ENCODE data around the gene KRT33A.
"Not testable (repeated sequence)": the region's sequence is repeated elsewhere in the genome, so short reads cannot be mapped to it uniquely, and the experiment has no call there.

KRT33A gene

DNA sequence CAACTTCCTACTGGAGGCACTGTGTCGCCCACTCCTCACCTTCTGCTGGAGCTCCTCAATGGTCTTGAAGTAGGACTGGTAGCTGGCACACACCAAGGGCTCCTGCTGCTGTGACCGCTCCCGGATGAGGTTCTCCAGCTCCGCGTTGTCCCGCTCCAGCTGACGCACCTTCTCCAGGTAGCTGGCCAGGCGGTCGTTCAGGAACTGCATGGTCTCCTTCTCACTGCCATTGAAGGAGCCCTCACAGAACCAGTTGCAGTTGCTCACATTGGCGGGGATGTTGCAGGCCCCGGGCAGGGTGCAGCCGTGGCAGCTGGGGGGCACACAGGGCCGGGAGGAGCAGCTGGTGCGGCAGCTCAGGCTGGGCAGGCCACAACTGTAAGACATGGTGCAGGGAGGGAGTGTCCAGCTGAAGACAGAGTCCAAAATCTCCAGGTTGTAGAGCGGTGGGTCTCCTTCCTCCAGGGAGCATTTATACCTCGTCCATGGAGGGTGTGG is at the start of gene KRT33A:
KRT33A (minus strand) TSS at position 448 of the 498 bp plus-strand sequence; CDS start at position 387, 61 bp downstream.
- DNase-seq (ENCODE audit: low spot score); FAIRE-seq: not testable (repeated sequence)

DNA sequence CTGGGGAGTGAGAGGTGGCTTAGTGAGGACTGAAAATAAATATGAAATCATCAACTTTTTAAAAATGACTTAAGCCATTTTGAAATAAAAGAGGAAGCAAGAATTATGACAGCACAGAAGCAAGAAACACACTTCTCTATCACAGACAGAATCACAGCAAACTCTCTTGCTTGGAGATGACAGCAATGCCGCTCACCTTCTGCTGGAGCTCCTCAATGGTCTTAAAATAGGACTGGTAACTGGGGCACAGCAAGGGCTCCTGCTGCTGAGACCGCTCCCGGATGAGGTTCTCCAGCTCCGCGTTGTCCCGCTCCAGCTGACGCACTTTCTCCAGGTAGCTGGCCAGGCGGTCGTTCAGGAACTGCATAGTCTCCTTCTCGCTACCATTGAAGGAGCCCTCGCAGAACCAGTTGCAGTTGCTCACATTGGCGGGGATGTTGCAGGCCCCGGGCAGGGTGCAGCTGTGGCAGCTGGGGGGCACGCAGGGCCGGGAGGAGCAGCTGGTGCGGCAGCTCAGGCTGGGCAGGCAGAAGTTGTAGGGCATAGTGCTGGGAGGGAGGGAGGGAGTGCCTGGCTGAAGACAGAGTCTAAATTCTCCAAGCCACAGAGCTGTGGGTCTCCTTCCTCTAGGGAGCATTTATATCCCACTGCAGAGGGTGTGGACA is 46.5 kb upstream of the KRT33A start, which contains the start of gene KRT31:
KRT31 (minus strand) TSS at position 613 of the 665 bp plus-strand sequence; CDS start at position 544, 69 bp downstream.
- FAIRE-seq (no peak), DNase-seq (ENCODE audit: low spot score) (no peak)

DNA sequence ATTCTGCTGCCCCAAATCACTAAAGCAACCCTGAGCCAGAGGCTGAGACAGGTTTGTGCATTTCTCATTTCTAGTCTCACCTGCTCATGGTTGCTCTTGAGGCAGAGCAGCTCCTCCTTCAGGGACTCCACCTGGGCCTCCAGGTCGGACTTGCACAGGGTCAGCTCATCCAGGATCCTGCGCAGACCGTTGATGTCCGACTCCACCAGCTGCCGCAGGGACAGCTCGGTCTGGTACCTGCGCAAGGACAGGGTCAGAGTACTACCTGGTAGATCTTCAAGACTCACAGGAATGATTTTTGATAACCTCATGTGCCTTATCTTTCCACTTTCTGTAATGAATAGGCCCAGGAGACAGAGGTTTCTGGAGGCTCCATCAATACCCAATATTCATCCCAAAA is 45.7 kb upstream of the KRT33A start:
- FAIRE-seq, result no peak

GRCh38 chr17:41395611-41396010 is 45.0 kb upstream of the KRT33A start:
- DNase-seq (ENCODE audit: low spot score) (no peak), FAIRE-seq (no peak)

More for the DNA sequence above, 45.7 kb upstream of the KRT33A start:
- DNase-seq (ENCODE audit: low spot score), result no peak

DNA sequence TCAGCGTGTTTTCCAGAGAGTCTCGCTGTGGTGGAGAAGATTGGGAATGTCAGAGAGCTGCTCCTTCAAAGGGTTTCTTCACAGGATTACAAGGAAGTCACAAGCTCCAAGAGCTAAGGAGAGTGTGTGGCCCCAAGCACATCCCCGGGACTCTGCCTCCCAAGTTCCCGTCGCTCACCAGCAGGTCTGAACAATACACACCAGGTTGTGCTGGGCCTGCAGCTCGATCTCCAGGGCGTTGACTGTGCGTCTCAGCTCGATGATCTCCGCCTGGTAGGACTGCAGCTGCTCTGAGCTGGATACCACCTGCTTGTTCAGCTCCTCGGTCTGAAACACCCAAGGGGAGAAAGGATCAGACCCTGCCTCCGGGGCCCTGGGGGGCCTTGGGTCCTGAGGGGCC is 44.4 kb upstream of the KRT33A start:
- DNase-seq (ENCODE audit: low spot score), result not testable (repeated sequence)
- FAIRE-seq, result peak; percentile 88

DNA sequence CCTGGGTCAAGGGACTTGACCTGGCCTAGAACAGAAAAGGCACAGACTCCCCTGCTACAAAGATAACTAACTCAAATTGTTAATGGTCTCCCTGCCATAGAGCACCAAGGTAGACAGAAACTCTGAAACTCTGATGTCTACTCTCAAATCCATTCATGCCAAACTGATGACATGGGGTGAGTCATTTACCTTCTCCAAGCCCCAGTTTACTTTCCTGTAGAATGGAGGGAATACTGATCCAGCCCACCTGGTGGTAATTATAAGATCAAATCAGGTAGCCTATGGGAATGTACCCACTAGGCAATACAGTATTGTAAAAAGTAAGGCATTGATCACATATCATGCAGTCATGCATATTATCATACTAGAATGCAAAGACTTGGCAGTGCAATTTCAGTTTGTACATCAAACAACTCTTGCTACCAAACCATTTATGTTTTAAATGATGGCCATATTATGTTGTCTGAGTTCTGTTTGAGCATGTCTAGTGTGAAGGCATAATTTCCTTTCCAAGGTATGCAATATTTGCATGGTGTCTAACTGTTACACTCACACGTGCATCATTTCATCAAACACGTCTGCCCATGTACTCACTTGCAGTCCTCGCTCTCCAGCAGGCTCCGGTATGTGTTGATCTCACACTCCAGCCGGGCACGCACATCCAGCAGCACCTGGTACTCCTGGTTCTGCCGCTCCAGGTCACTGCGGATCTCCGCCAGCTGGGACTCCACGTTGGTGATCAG is 43.8 kb upstream of the KRT33A start:
- FAIRE-seq (peak; percentile 90), DNase-seq (ENCODE audit: low spot score) (no peak)

DNA sequence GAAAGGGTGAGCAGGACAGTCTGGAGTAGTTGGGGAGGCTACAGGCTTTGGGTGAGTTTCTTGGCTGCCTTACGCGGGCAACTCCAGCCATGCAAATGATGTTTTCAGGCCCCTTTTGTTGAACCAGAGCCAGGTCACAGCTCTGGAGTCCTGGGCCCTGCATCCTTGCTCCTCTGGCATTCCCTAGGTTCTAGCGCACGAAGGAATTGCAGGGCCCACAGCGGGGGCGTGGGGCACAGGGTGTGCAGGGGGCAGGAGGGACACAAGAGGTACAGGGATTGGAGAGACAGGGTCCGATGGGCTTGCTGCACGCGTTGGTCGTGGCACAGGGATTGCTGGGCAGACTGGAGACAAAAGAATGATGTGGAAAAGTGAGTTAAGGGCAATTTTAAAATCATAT is 43.2 kb upstream of the KRT33A start:
- DNase-seq (ENCODE audit: low spot score) (no peak), FAIRE-seq (no peak)

GRCh38 chr17:41393294-41393693 is 42.7 kb upstream of the KRT33A start:
- no peak for DNase-seq (ENCODE audit: low spot score)
- no peak for FAIRE-seq

DNA sequence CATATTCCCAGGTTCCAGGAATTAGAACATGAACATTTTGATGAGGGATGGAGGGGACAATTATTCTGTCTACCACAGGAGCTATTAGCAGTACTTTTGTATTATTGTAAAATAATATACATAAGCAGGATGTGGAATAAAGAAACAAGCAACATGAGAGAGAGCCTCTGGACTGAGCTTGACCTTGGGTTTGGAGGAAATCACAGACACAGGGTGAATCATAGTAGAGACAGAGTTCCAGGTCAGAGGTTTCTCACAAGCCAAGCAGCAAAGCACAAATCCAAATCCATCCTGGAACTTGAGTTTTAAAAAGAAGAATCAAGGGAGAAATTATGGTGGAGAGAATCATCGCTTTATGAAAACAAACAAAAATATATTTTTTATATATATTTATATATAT is 41.6 kb upstream of the KRT33A start:
- no peak for FAIRE-seq
- DNase-seq (ENCODE audit: low spot score), result no peak

GRCh38 chr17:41391535-41391934 is 40.9 kb upstream of the KRT33A start:
- DNase-seq (ENCODE audit: low spot score) (no peak), FAIRE-seq (no peak)

- FAIRE-seq, result no peak
- DNase-seq (ENCODE audit: low spot score), result no peak
Observed at GRCh38 chr17:41390411-41390938, 39.8 kb upstream of the KRT33A start.

GRCh38 chr17:41387670-41388069 is 37.0 kb upstream of the KRT33A start:
- DNase-seq (ENCODE audit: low spot score) (no peak), FAIRE-seq (no peak)

DNA sequence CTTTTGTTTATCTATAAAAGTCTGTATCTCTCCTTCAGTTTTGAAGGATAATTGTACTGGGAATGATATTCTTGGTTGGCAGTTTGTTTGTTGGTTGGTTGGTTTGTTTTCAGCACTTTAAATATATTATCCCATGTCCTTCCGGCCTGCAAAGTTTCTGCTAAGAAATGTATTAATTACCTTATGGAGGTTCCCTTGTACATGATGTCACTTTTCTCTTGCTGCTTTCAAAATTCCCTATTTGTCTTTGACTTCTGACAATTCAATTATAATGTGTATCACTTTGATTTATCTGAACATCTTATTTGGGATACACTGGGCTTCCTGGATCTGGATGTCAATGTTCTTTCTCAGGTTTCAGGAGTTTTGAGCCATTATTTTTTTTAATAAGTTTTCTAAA is 35.6 kb upstream of the KRT33A start:
- FAIRE-seq (no peak), DNase-seq (ENCODE audit: low spot score) (no peak)

- DNase-seq (ENCODE audit: low spot score) (no peak), FAIRE-seq (no peak)
Observed at GRCh38 chr17:41383690-41384089, 33.1 kb upstream of the KRT33A start.

DNA sequence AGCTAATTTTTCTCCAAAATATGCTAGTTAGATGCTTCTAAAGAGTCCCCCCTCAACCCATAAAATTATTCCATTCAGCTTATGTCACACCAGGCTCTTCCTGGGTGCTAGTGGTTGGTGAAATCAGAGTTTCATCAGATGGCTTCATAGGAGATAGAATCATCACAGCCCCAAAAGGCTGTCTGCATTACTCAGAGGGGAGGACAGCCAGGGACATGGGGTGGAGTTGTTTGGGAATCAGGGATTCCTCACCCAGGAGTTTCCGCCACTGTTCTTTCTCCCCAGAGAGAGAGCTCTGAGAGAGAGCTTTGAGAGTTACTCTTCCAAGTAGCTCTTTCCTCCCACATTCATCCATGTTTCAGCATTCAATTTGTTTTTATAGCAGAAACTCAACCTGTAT is 31.8 kb upstream of the KRT33A start:
- FAIRE-seq (no peak), DNase-seq (ENCODE audit: low spot score) (no peak)

DNA sequence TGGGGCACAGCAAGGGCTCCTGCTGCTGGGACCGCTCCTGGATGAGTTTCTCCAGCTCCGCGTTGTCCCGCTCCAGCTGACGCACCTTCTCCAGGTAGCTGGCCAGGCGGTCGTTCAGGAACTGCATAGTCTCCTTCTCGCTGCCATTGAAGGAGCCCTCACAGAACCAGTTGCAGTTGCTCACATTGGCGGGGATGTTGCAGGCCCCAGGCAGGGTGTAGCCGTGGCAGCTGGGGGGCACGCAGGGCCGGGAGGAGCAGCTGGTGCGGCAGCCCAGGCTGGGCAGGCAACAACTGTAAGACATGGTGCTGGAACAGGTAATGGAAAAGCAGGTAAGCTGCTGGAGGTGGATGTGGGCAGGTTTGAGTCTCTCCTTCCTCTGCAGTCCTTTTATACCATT is 31.3 kb upstream of the KRT33A start, which contains the start of gene KRT34:
KRT34 (minus strand) TSS at position 364 of the 400 bp plus-strand sequence; CDS start at position 304, 60 bp downstream.
- not testable (repeated sequence) for FAIRE-seq

GRCh38 chr17:41380091-41380490 is 29.5 kb upstream of the KRT33A start:
- peak; percentile 65 for DNase-seq (ENCODE audit: low spot score)
- peak; percentile 68 for FAIRE-seq

More for the DNA sequence above, 31.3 kb upstream of the KRT33A start, which contains the start of gene KRT34:
- DNase-seq (ENCODE audit: low spot score), result not testable (repeated sequence)

- no peak for FAIRE-seq
Observed at GRCh38 chr17:41377546-41377945, 26.9 kb upstream of the KRT33A start.

GRCh38 chr17:41369713-41370112 is 19.1 kb upstream of the KRT33A start, which contains the start of gene KRT33B:
Gene KRT33B, minus strand, starts transcription at chr17:41369813. Its CDS starts 63 bp downstream, at chr17:41369750.
- DNase-seq (ENCODE audit: low spot score) (no peak), FAIRE-seq (no peak)

More at GRCh38 chr17:41377546-41377945, 26.9 kb upstream of the KRT33A start:
- no peak for DNase-seq (ENCODE audit: low spot score)

GRCh38 chr17:41369023-41369422 is 18.4 kb upstream of the KRT33A start:
- FAIRE-seq (peak; percentile 50), DNase-seq (ENCODE audit: low spot score) (no peak)

DNA sequence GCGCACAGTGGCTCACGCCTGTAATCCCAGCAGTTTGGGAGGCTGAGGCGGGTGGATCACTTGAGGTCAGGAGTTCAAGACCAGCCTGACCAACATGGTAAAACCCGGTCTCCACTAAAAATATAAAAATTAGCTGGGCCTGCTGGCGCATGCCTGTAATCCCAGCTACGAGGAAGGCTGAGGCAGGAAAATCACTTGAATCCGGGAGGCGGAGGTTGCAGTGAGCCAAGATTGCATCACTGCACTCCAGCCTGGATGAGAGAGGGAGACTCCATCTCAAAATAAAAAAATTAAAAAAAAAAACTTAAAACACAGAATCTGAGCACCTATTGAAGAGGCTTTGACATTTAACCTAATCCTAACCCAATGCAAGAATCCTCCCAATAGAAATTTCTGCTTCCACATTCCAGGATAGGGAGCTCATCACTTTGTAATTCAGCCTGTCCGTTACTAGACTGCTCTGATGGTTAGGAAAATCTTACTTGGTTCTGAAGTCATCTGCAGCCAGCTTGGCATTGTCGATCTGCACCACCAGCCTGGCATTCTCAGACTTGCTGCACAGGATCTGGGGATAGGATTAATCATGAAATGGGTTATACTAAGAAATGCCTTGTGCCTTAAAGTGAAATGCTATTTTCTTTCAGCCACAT is 16.9 kb upstream of the KRT33A start:
- FAIRE-seq, result peak; percentile 40

More for the DNA sequence above, 16.9 kb upstream of the KRT33A start:
- DNase-seq (ENCODE audit: low spot score), result peak; percentile 77

Measured in urothelium cell line (cell line).